GM12891 (cell line): Measurements from ENCODE around the gene USP6NL.
A peak's percentile ranks its signal among the peaks of the same experiment; 100 is the strongest.

Source experiments
- DNase-seq: peaks from one replicate; pipeline ENCODE4 v3.0.0; 2011; ENCODE audit warnings: low spot score; ENCODE audit not compliant: insufficient read length
- FAIRE-seq: peaks from 2 replicates; lab custom pipeline; 2011; peaks lifted over from hg19 to GRCh38; lab: Jason Lieb, UNC
- PAX5 ChIP-seq: IDR thresholded peaks from 2 replicates; pipeline ENCODE4 v1.6.1; 2011; ENCODE audit warnings: low read length, moderate library complexity, mild to moderate bottlenecking; ENCODE audit not compliant: insufficient read depth, severe bottlenecking
- POLR2A ChIP-seq: IDR thresholded peaks from 2 replicates; pipeline ENCODE4 v1.6.1; 2011; ENCODE audit warnings: low read depth, low read length, control low read depth
- POLR2AphosphoS5 ChIP-seq: IDR thresholded peaks from 2 replicates; pipeline ENCODE4 v1.6.1; 2011; ENCODE audit warnings: low read depth, low read length, control low read depth
- POU2F2 ChIP-seq: IDR thresholded peaks from 2 replicates; pipeline ENCODE4 v1.6.1; 2011; ENCODE audit warnings: low read depth, mild to moderate bottlenecking, control low read depth, low read length, moderate library complexity
- SPI1 ChIP-seq: IDR thresholded peaks from 2 replicates; pipeline ENCODE4 v1.6.1; 2011; ENCODE audit warnings: low read depth, low read length, control low read depth
- TAF1 ChIP-seq: IDR thresholded peaks from 2 replicates; pipeline ENCODE4 v1.6.1; 2011; ENCODE audit warnings: low read depth, low read length, control low read depth

Gene USP6NL

GRCh38 chr10:11541296-11541695 lies 70.2 kb downstream of the USP6NL start:
- no peak for TF ChIP-seq TAF1
- no peak for TF ChIP-seq PAX5
- TF ChIP-seq POLR2AphosphoS5 = no peak
- no peak for DNase-seq
- FAIRE-seq = no peak

DNA sequence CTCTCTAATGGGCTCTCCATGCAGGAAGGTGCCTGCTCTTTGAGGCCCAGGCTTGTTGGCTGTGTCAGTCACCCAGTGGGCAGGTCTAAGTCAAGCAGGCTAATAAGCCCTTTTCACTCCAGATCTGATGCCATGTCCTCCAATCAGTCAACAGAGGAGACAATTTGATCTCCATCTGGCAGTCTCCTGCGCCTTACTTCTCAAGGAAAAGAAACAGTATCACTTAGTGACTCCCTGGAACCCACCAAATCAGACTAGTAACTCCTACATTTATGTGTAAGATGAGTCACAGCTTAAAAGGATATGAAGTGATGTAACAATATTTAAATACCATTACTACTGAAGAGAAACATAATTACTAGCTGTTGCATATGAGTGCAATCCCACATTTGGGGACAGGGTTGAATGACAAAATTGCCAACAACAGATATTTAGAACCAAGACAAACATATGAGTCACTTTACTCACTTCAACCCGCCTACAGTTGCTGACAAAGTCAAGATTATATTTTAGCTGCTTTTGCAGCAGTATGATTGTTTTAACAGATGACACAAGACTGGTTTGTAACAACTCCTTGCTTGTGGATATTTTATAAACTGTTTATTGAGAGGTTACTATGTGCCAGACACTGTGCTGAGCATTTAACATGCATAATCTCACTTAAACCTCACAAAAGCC lies 72.1 kb downstream of the USP6NL start:
- peak; percentile 87 for FAIRE-seq
- TF ChIP-seq POLR2A (no peak), SPI1 (no peak), POLR2AphosphoS5 (no peak), PAX5 (no peak), TAF1 (no peak), POU2F2 (no peak)
- no peak for DNase-seq

DNA sequence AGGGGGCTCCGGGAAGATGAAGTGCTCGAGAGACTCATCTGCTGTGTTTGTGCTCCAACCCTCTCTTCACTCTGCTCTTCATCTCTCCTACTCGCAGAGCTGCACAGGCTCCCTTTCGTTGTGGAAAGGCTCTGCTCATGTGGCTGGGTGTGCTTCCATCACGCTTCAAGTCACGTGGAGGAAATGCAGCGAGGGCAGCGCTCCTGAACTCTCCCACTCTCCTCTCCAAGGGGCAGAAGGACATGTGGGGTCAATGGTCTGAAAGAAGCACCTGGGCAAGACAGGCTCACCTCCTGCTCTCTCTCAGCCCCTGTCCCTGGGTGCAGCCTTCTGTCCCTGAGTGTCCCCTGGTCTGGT lies 72.6 kb downstream of the USP6NL start:
- DNase-seq (no peak), FAIRE-seq (no peak)
- TF ChIP-seq POU2F2 (no peak), POLR2AphosphoS5 (no peak), TAF1 (no peak), SPI1 (no peak), PAX5 (no peak)

DNA sequence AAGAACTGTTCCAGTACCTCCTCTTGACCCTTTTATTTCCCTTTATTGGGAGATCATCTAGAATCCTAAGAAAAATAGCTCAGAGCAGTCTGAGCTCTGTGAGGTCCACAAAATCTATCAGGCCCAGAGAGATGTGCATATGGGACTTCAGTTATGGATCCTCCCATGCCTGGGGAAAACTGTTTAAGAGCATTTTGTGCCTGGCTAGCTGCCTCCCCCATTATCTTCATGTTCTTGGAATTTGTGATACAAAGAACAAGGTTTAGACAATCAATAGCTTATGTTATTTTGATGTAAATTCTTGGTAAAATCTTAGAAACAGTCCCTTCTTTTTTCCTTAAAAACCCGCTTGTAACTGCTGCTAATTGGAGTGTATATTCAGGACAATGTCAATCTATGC lies 75.2 kb downstream of the USP6NL start:
- DNase-seq = no peak
- no peak for FAIRE-seq
- no peak for TF ChIP-seq PAX5
- no peak for TF ChIP-seq POLR2AphosphoS5
- TF ChIP-seq POLR2A = no peak
- no peak for TF ChIP-seq TAF1
- no peak for TF ChIP-seq SPI1
- no peak for TF ChIP-seq POU2F2

DNA sequence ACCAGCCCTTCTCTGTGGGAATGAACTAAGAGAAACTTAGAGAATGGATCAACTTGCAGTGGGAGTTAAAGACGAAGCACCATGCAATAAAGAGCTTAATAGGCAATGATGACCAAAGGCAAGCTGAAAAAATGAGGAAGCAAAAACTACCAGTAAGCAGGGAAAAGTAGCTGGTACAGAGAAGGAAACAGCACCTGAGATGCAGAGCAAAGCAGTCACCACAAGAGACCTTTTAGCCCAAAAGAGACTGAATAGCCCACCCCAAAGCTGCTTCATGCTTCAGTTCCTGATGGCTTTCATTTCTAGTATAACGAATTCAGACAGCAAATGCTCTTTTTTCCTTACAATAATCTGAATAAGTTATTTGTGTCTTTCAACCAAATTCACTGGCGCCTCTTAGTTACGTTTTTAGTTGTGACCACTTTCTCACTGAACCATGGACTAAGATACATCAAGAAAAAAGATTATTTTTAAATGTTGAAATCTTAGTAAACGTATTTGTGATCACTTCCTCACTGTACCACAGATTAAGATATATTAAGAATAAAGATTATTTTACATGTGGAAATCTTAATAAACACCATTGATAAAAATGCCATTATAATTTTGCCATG lies 76.0 kb downstream of the USP6NL start:
- peak; percentile 77 for FAIRE-seq
- no peak for TF ChIP-seq TAF1
- no peak for TF ChIP-seq POU2F2
- no peak for TF ChIP-seq SPI1
- TF ChIP-seq POLR2A = no peak
- no peak for TF ChIP-seq POLR2AphosphoS5
- no peak for TF ChIP-seq PAX5
- DNase-seq = no peak

DNA sequence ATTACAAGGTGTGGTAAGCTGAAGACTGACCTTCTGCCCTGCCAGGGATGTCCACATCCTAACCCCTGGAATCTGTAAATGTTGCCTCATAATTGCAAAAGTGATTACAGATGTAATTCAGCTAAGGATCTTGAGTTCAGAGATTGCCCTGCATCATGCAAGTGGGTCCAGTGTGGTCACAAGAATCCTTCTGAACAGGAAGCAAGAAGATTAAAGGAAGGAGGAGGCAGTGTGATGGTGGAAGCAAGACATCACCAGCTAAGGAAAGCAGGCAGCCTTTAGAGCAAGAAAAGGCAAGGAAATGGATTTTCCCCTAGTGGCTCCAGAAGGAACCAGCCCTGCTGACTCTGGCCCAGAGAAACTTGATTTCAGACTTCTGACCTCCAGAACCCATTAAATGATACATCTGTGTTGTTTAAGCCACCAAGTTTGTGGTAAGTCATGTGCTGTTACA lies 78.1 kb downstream of the USP6NL start:
- DNase-seq (no peak), FAIRE-seq (peak; percentile 82)
- TF ChIP-seq SPI1 = no peak
- no peak for TF ChIP-seq POLR2AphosphoS5
- no peak for TF ChIP-seq PAX5
- TF ChIP-seq TAF1 = no peak
- TF ChIP-seq POLR2A = no peak
- no peak for TF ChIP-seq POU2F2

- DNase-seq (no peak), FAIRE-seq (peak; percentile 47)
- TF ChIP-seq POLR2AphosphoS5 = no peak
- TF ChIP-seq TAF1 = no peak; the same call in 1 of the 2 replicates
- TF ChIP-seq POLR2A = no peak
Measured at GRCh38 chr10:11532306-11532705, 79.1 kb downstream of the USP6NL start.

GRCh38 chr10:11530806-11531205 lies 80.6 kb downstream of the USP6NL start:
- TF ChIP-seq POLR2A = no peak
- no peak for TF ChIP-seq POU2F2
- FAIRE-seq (peak; percentile 82), DNase-seq (no peak)

GRCh38 chr10:11529276-11529903 lies 82.1 kb downstream of the USP6NL start:
- peak; percentile 62 for FAIRE-seq
- TF ChIP-seq POU2F2 (no peak), POLR2A (no peak), PAX5 (no peak)
- DNase-seq = no peak

DNA sequence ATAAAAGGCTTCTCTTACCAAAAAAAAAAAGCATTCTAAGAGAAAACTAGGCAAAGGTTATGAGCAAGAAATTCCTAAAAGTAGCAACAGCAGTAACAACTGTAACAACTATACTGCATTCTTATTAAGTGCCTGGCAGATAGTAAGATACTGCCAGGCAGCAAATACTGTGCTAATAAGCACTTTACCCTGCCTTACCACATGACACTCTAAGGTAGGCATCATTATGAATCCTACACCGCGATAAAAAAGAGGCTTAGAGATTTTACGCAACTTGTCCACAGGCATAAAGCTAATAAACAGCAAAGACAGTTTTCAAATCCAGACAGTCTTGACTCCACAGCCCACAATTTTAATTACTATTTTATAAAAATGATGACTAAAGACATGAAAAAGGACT lies 83.2 kb downstream of the USP6NL start:
- FAIRE-seq (peak; percentile 74), DNase-seq (no peak)
- no peak for TF ChIP-seq POLR2A
- no peak for TF ChIP-seq TAF1
- TF ChIP-seq SPI1 = no peak
- no peak for TF ChIP-seq PAX5
- no peak for TF ChIP-seq POU2F2
- no peak for TF ChIP-seq POLR2AphosphoS5
